Endothelial cell of umbilical vein (primary cell): ENCODE data around the gene CSRP2. TPM values are rescaled to one million over a fixed set of nuclear protein-coding genes. Genes with fewer than 3 reads are reported as not detected.

ENCODE experiments used
- BruUV-seq: library from RNA; stranded (reverse); fragments of 400-500 nt; replicated peaks from 2 replicates; lab custom pipeline; 2021; lab: Mats Ljungman, UMichigan
- CTCF ChIA-PET: fragments of 300-600, 350-600 bp; sonication (Branson Sonifier 250); formaldehyde crosslinking; loops from one replicate; lab custom pipeline; 2021; ENCODE audit warnings: antibody characterized with exemption, inconsistent platforms; lab: Charles Lee
- POLR2A ChIA-PET: fragments of 300-600, 350-600 bp; sonication (Branson Sonifier 250); formaldehyde crosslinking; loops from one replicate; lab custom pipeline; 2021; ENCODE audit warnings: antibody characterized with exemption, inconsistent platforms; lab: Charles Lee
- DNase-seq: peaks from one replicate; pipeline ENCODE4 v3.0.0-alpha.2; 2011; ENCODE audit warnings: low read depth, low spot score
- FAIRE-seq: peaks from 2 replicates; lab custom pipeline; 2011; peaks lifted over from hg19 to GRCh38; lab: Jason Lieb, UNC
- H2AFZ ChIP-seq: 2 replicates; pipeline ENCODE4 v1.6.0; 2012; ENCODE audit warnings: low read depth, low read length, control low read depth, inconsistent platforms
- H3K27ac ChIP-seq: 2 replicates; pipeline ENCODE4 v1.5.1; 2011; ENCODE audit warnings: low read depth, mild to moderate bottlenecking, control low read depth, low read length, moderate library complexity; ENCODE audit not compliant: insufficient read depth
- H3K27me3 ChIP-seq, 2 experiments: 2 replicates each; pipeline versions ENCODE4 v1.6.0 to v1.6.1; 2011; ENCODE audit warnings: low read length in 2 of 2, mixed read lengths in 1 of 2; ENCODE audit not compliant: control insufficient read depth in 2 of 2, insufficient read depth in 2 of 2
- H3K36me3 ChIP-seq, 2 experiments: 2 replicates in 1 of 2; 3 replicates in 1 of 2; pipeline ENCODE4 v1.5.1; 2011; ENCODE audit warnings: low read length in 2 of 2, mild to moderate bottlenecking in 1 of 2, moderate library complexity in 1 of 2; ENCODE audit not compliant: control insufficient read depth in 2 of 2, insufficient read depth in 2 of 2; ENCODE audit errors: extremely low read depth in 1 of 2
- H3K4me1 ChIP-seq: 3 replicates; pipeline ENCODE4 v1.5.1; 2011; ENCODE audit warnings: mild to moderate bottlenecking, low read length; ENCODE audit not compliant: control insufficient read depth, insufficient read depth; ENCODE audit errors: extremely low read depth
- H3K4me2 ChIP-seq: 2 replicates; pipeline ENCODE4 v1.6.1; 2011; ENCODE audit warnings: low read length, control low read depth, mixed read lengths; ENCODE audit not compliant: insufficient read depth
- H3K4me3 ChIP-seq, 3 experiments: fragments of 200-600 bp in 1 of 3; sonication (generic), shearing (Covaris generic) in 1 of 3; replicated peaks in 1 of 3; 2 replicates each; pipeline ENCODE4 v1.5.1; 2011 to 2016; ENCODE audit warnings: control low read depth in 3 of 3, low read length in 3 of 3, mild to moderate bottlenecking in 2 of 3, inconsistent platforms in 1 of 3, low read depth in 1 of 3, moderate library complexity in 1 of 3; ENCODE audit not compliant: insufficient read depth in 1 of 3
- H3K79me2 ChIP-seq: 2 replicates; pipeline ENCODE4 v1.6.0; 2012; ENCODE audit warnings: low read length, inconsistent platforms; ENCODE audit not compliant: control insufficient read depth, insufficient read depth
- H3K9ac ChIP-seq: replicated peaks from 2 replicates; pipeline ENCODE3; 2011; ENCODE audit warnings: low read length, control low read depth; ENCODE audit not compliant: insufficient read depth; ENCODE audit errors: extremely low read depth
- H3K9me1 ChIP-seq: replicated peaks from 3 replicates; pipeline ENCODE4 v1.6.0; 2011; ENCODE audit warnings: mild to moderate bottlenecking, low read length; ENCODE audit not compliant: control insufficient read depth, insufficient read depth; ENCODE audit errors: extremely low read depth
- H3K9me3 ChIP-seq: replicated peaks from 2 replicates; pipeline ENCODE4 v1.5.1; 2012; ENCODE audit warnings: low read length, inconsistent platforms; ENCODE audit not compliant: control insufficient read depth, insufficient read depth
- H4K20me1 ChIP-seq: replicated peaks from 2 replicates; pipeline ENCODE3; 2011; ENCODE audit warnings: mild to moderate bottlenecking, low read length; ENCODE audit not compliant: control insufficient read depth, insufficient read depth; ENCODE audit errors: extremely low read depth
- EZH2 ChIP-seq: IDR thresholded peaks from 2 replicates; pipeline ENCODE4 v1.6.1; 2012; ENCODE audit warnings: borderline replicate concordance, low read depth, mild to moderate bottlenecking, moderate library complexity, low read length, inconsistent platforms; ENCODE audit not compliant: severe bottlenecking
- FOS ChIP-seq: IDR thresholded peaks from 2 replicates; pipeline ENCODE4 v1.6.1; 2011; ENCODE audit warnings: mild to moderate bottlenecking, low read length, moderate library complexity, borderline replicate concordance; ENCODE audit not compliant: insufficient read depth
- JUN ChIP-seq: IDR thresholded peaks from 2 replicates; pipeline ENCODE4 v1.6.1; 2011; ENCODE audit warnings: borderline replicate concordance, low read depth; ENCODE audit not compliant: insufficient read length, insufficient read depth
- MYC ChIP-seq: IDR thresholded peaks from one replicate; pipeline ENCODE4 v1.6.1; 2011; ENCODE audit warnings: mild to moderate bottlenecking, low read depth, low read length
- POLR2A ChIP-seq: IDR thresholded peaks from 2 replicates; pipeline ENCODE4 v1.6.1; 2012; ENCODE audit warnings: low read depth, mild to moderate bottlenecking, control low read depth, low read length
- dilution Hi-C: fragments of 300-500 bp; cut with MboI; formaldehyde crosslinking; loops from one replicate; pipeline ENCODE4 v1.15.0; 2019; ENCODE audit warnings: low sequenced_read_pairs; ENCODE audit not compliant: extremely low pct_ligation_motif_present
- intact Hi-C: fragments of 100-400 bp; cut with micrococcal nuclease; formaldehyde crosslinking; loops from one replicate; pipeline ENCODE4 v1.10.0; 2022
- polyA plus RNA-seq, 4 experiments: library from polyadenylated mRNA; depleted of rRNA in 3 of 4; stranded (reverse) in 3 of 4; unstranded in 1 of 4; fragments of >200 nt; gene quantifications; 2 replicates each; pipeline versions ENCODE4 v1.2.1 to v1.2.3, GENCODE V29; 2011 to 2012; ENCODE audit warnings: missing spikeins in 1 of 4
- total RNA-seq: library from RNA; stranded (reverse); gene quantifications from 2 replicates; pipeline ENCODE4 v1.2.3, GENCODE V29; 2021
- TF ChIP-seq, protein P1 (sequence below): IDR thresholded peaks from 2 replicates; pipeline ENCODE4 v1.6.1; 2011; ENCODE audit not compliant: insufficient read depth, insufficient read length
- TF ChIP-seq, protein P2 (sequence below), 2 donors: IDR thresholded peaks; 1 replicate in 1 of 2; 2 replicates in 1 of 2; pipeline ENCODE4 v1.5.1; 2011; ENCODE audit warnings: low read length in 2 of 2, mild to moderate bottlenecking in 2 of 2, moderate library complexity in 2 of 2, control low read depth in 1 of 2, inconsistent platforms in 1 of 2, low read depth in 1 of 2; ENCODE audit not compliant: insufficient read depth in 1 of 2; ENCODE audit errors: extremely low read depth in 1 of 2

Gene CSRP2
- total and polyA plus RNA-seq, 2 donors (not counting 3 experiments of a cell fraction or from before 2014, with no cell fraction given) = 8.8 to 13.4 TPM

DNA sequence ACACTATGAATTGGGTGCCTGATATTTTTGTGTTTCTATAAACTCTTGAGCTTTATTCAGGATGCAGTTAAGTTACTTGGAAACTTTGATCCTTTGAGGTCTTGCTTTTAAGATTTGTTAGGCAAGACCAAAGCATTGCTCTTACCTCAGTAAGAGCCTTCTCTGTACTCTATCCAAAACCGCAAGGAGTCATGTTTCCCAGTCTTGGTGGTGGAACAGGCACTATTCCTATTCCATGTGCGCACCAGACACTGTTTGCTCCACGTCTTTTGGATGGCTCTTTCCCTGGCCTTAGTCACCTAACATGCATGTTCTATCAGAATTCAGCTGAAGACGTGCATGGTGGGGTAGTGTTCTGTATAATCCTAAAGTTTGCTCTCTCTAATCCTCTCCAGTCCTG is 23.5 kb downstream of the CSRP2 start:
- FAIRE-seq = no peak
- Histone ChIP-seq H3K9me3 (peaks cover 2% of the 10 kb centered on the region), H3K4me3 (no peak overlapping the region), H2AFZ (no peak overlapping the region), H3K9me1 (no peaks in the 10 kb centered on the region), H3K79me2 (no peaks in the 10 kb centered on the region), H3K36me3 (peaks cover 0 to 2% of the 10 kb centered on the region in 2 experiments), H3K27ac (no peak overlapping the region), H4K20me1 (no peaks in the 10 kb centered on the region), H3K27me3 (no peaks in the 10 kb centered on the region), H3K9ac (no peak overlapping the region), H3K4me1 (no peaks in the 10 kb centered on the region), H3K4me2 (no peak overlapping the region)
- ChIA-PET CTCF (interaction anchor here (1.3 kb wide), 2 partner anchors 8 to 11 kb away, joined by 3 to 4 read pairs; no protein-coding TSS in a partner anchor), POLR2A (no interaction called here)
- dilution Hi-C loops = no loop called here
- BruUV-seq = no TSS peak
- no peak for TF ChIP-seq JUN
- TF ChIP-seq MYC = no peak
- TF ChIP-seq, protein P1, sequence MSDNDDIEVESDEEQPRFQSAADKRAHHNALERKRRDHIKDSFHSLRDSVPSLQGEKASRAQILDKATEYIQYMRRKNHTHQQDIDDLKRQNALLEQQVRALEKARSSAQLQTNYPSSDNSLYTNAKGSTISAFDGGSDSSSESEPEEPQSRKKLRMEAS = no peak
- TF ChIP-seq POLR2A = no peak
- TF ChIP-seq, protein P2, sequence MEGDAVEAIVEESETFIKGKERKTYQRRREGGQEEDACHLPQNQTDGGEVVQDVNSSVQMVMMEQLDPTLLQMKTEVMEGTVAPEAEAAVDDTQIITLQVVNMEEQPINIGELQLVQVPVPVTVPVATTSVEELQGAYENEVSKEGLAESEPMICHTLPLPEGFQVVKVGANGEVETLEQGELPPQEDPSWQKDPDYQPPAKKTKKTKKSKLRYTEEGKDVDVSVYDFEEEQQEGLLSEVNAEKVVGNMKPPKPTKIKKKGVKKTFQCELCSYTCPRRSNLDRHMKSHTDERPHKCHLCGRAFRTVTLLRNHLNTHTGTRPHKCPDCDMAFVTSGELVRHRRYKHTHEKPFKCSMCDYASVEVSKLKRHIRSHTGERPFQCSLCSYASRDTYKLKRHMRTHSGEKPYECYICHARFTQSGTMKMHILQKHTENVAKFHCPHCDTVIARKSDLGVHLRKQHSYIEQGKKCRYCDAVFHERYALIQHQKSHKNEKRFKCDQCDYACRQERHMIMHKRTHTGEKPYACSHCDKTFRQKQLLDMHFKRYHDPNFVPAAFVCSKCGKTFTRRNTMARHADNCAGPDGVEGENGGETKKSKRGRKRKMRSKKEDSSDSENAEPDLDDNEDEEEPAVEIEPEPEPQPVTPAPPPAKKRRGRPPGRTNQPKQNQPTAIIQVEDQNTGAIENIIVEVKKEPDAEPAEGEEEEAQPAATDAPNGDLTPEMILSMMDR (IDR thresholded peaks at IDR 0.05; ENCODE audit: extremely low read depth in 1 of 2, insufficient read depth in 1 of 2, low read depth in 1 of 2, low read length in 2 of 2) = no peak
- TF ChIP-seq FOS = no peak
- no peak for TF ChIP-seq EZH2
- intact Hi-C loops = no loop called here
- DNase-seq = no peak
